Caco-2 (cell line): ENCODE results near the gene SNX30. TPM values are rescaled to one million over a fixed set of nuclear protein-coding genes. Genes with fewer than 3 reads are reported as not detected.
A peak's percentile ranks its signal among the peaks of the same experiment; 100 is the strongest.

Source experiments
- BruUV-seq: library from RNA; stranded (reverse); fragments of 400-500 nt; replicated peaks from 2 replicates; lab custom pipeline; 2021; lab: Mats Ljungman, UMichigan
- CTCF ChIA-PET: fragments of 300-600 bp; sonication (Branson Sonifier 250); formaldehyde crosslinking; loops from one replicate; lab custom pipeline; 2022; ENCODE audit warnings: antibody characterized with exemption; lab: Charles Lee
- POLR2A ChIA-PET: fragments of 300-600 bp; sonication (Branson Sonifier 250); formaldehyde crosslinking; loops from one replicate; lab custom pipeline; 2022; ENCODE audit warnings: antibody characterized with exemption; lab: Charles Lee
- DNase-seq, 2 experiments: peaks; one replicate each; pipeline versions ENCODE4 v3.0.0 to v3.0.0-alpha.2; 2020 to 2022
- H3K27me3 ChIP-seq: replicated peaks from 2 replicates; pipeline ENCODE4 v1.6.0; 2011; ENCODE audit warnings: low read length; ENCODE audit not compliant: control insufficient read depth, insufficient read depth
- H3K36me3 ChIP-seq: 2 replicates; pipeline ENCODE4 v1.5.1; 2011; ENCODE audit warnings: low read length; ENCODE audit not compliant: control insufficient read depth, insufficient read depth
- H3K4me1 ChIP-seq: fragments of 250-450 bp; sonication (Bioruptor Pico); 2 replicates; pipeline ENCODE4 v1.5.1; 2020; ENCODE audit warnings: mild to moderate bottlenecking
- H3K4me3 ChIP-seq: 2 replicates; pipeline ENCODE4 v1.5.1; 2011; ENCODE audit warnings: low read depth, mild to moderate bottlenecking, control low read depth, low read length
- H3K9me3 ChIP-seq: fragments of 250-450 bp; sonication (Bioruptor Pico); 2 replicates; pipeline ENCODE4 v1.5.1; 2020; ENCODE audit warnings: mild to moderate bottlenecking, moderate library complexity
- H3K27ac Mint-ChIP-seq: one replicate; pipeline ENCODE4 v1.8.0; 2022; ENCODE audit warnings: mixed read lengths; ENCODE audit not compliant: unreplicated experiment
- H3K27me3 Mint-ChIP-seq: one replicate; pipeline ENCODE4 v1.8.0; 2022; ENCODE audit warnings: mixed read lengths; ENCODE audit not compliant: insufficient read depth, unreplicated experiment
- H3K36me3 Mint-ChIP-seq: one replicate; pipeline ENCODE4 v1.8.0; 2022; ENCODE audit warnings: mild to moderate bottlenecking, mixed read lengths; ENCODE audit not compliant: insufficient read depth, unreplicated experiment
- H3K4me1 Mint-ChIP-seq: one replicate; pipeline ENCODE4 v1.8.0; 2022; ENCODE audit warnings: low read depth, mixed read lengths; ENCODE audit not compliant: unreplicated experiment
- H3K4me3 Mint-ChIP-seq: one replicate; pipeline ENCODE4 v1.8.0; 2022; ENCODE audit warnings: mild to moderate bottlenecking, moderate library complexity, mixed read lengths; ENCODE audit not compliant: unreplicated experiment
- H3K9me3 Mint-ChIP-seq: one replicate; pipeline ENCODE4 v1.8.0; 2022; ENCODE audit warnings: mixed read lengths; ENCODE audit not compliant: unreplicated experiment
- CTCF ChIP-seq, 2 experiments: fragments of 200-600 bp in 1 of 2; IDR thresholded peaks; 1 replicate in 1 of 2; 2 replicates in 1 of 2; pipeline versions ENCODE4 v1.5.1 to v1.8.0; 2011 to 2022; ENCODE audit warnings: antibody characterized with exemption in 1 of 2, control low read depth in 1 of 2, inconsistent platforms in 1 of 2, low read depth in 1 of 2, low read length in 1 of 2, mild to moderate bottlenecking in 1 of 2, moderate library complexity in 1 of 2; ENCODE audit not compliant: insufficient read depth in 1 of 2, severe bottlenecking in 1 of 2, unreplicated experiment in 1 of 2
- intact Hi-C: fragments of 100-400 bp; cut with micrococcal nuclease; formaldehyde crosslinking; loops from one replicate; pipeline ENCODE4 v1.10.0; 2022; ENCODE audit not compliant: unreplicated experiment
- total RNA-seq: library from RNA; stranded (reverse); gene quantifications from 2 replicates; pipeline ENCODE4 v1.2.3, GENCODE V29; 2022

The SNX30 gene
- total RNA-seq, 1 experiment from 2014 or later: 21.8 TPM

GRCh38 chr9:112711050-112711689, 39.4 kb upstream of the SNX30 start:
- Histone ChIP-seq H3K4me3 (no peak overlapping the region), H3K36me3 (no peaks in the 10 kb centered on the region), H3K4me1 (no peaks in the 10 kb centered on the region), H3K27me3 (no peaks in the 10 kb centered on the region), H3K9me3 (no peaks in the 10 kb centered on the region)
- H3K4me1 Mint-ChIP-seq: peaks cover 6% of the 10 kb centered on the region
- ChIA-PET POLR2A (no interaction called here), CTCF (interaction anchor here (0.6 kb wide), 1 partner anchor 144 kb away, joined by 3 read pairs; no protein-coding TSS in a partner anchor)
- no peaks in the 10 kb centered on the region for H3K9me3 Mint-ChIP-seq
- no peak overlapping the region for H3K4me3 Mint-ChIP-seq
- DNase-seq: peak in 1 of 2 experiments; percentile 18
- peak; percentile 44 to 71 for TF ChIP-seq CTCF (IDR thresholded peaks at IDR 0.05; ENCODE audit: insufficient read depth in 1 of 2, low read depth in 1 of 2, low read length in 1 of 2, severe bottlenecking in 1 of 2, unreplicated experiment in 1 of 2)
- intact Hi-C loops: loop anchor here (2.0 kb wide), 1 partner anchor 224 kb away; the partner anchor contains the start of gene KIAA1958
- no peak overlapping the region for H3K27ac Mint-ChIP-seq
- H3K36me3 Mint-ChIP-seq: peaks cover 14% of the 10 kb centered on the region
- BruUV-seq: no TSS peak
- H3K27me3 Mint-ChIP-seq: no peaks in the 10 kb centered on the region

GRCh38 chr9:112712678-112713077, 37.9 kb upstream of the SNX30 start:
- TF ChIP-seq CTCF (IDR thresholded peaks at IDR 0.05; ENCODE audit: insufficient read depth in 1 of 2, low read depth in 1 of 2, low read length in 1 of 2, severe bottlenecking in 1 of 2, unreplicated experiment in 1 of 2): no peak
- ChIA-PET POLR2A (no interaction called here), CTCF (no interaction called here)
- H3K9me3 ChIP-seq: no peaks in the 10 kb centered on the region
- no peak for DNase-seq
- H3K36me3 ChIP-seq: no peaks in the 10 kb centered on the region
- no peak overlapping the region for H3K27ac Mint-ChIP-seq
- no peaks in the 10 kb centered on the region for H3K27me3 ChIP-seq
- no peaks in the 10 kb centered on the region for H3K4me1 ChIP-seq
- intact Hi-C loops: no loop called here
- peaks cover 6% of the 10 kb centered on the region for H3K4me1 Mint-ChIP-seq
- peaks cover 18% of the 10 kb centered on the region for H3K36me3 Mint-ChIP-seq
- no peaks in the 10 kb centered on the region for H3K27me3 Mint-ChIP-seq
- H3K4me3 Mint-ChIP-seq: no peak overlapping the region
- no TSS peak for BruUV-seq
- H3K9me3 Mint-ChIP-seq: no peaks in the 10 kb centered on the region
- H3K4me3 ChIP-seq: no peak overlapping the region

GRCh38 chr9:112717661-112718331, 32.8 kb upstream of the SNX30 start, which contains the start of gene INIP:
TSS of gene INIP (minus strand) at chr9:112718117. CDS start at chr9:112716485, 1,632 bp downstream.
- intact Hi-C loops: loop anchor here (1.0 to 5.0 kb wide), 4 partner anchors 20 to 105 kb away; no protein-coding TSS in a partner anchor
- Mint-ChIP-seq H3K36me3 (peaks cover 11% of the 10 kb centered on the region), H3K4me1 (peaks cover 7% of the 10 kb centered on the region), H3K4me3 (peak within 1 kb of the TSS; percentile 88), H3K27me3 (no peaks in the 10 kb centered on the region), H3K27ac (peak within 1 kb of the TSS; percentile 87), H3K9me3 (no peaks in the 10 kb centered on the region)
- DNase-seq: peak; percentile 98
- no peaks in the 10 kb centered on the region for H3K9me3 ChIP-seq
- no peak for TF ChIP-seq CTCF (IDR thresholded peaks at IDR 0.05; ENCODE audit: insufficient read depth in 1 of 2, low read depth in 1 of 2, low read length in 1 of 2, severe bottlenecking in 1 of 2, unreplicated experiment in 1 of 2)
- no peaks in the 10 kb centered on the region for H3K27me3 ChIP-seq
- ChIA-PET POLR2A (interaction anchor here (0.5 to 1.7 kb wide), 10 partner anchors 14 to 1748 kb away, joined by 3 to 12 read pairs (median 5); partner anchors contain the start of genes KIAA1958 and SNX30), CTCF (interaction anchor here (0.6 to 1.8 kb wide), 11 partner anchors 15 to 624 kb away, joined by 3 to 18 read pairs (median 6); partner anchors contain the start of gene SNX30)
- no peaks in the 10 kb centered on the region for H3K4me1 ChIP-seq
- BruUV-seq: TSS peak; percentile 85
- no peaks in the 10 kb centered on the region for H3K36me3 ChIP-seq
- H3K4me3 ChIP-seq: peak within 1 kb of the TSS; percentile 46
